Panc1 (cell line): ENCODE results near the gene VWA5B1. TPM values are rescaled to one million over a fixed set of nuclear protein-coding genes. Genes with fewer than 3 reads are reported as not detected.

Experiments used
- ATAC-seq: fragments of 200-7000 bp; cut with Tn5 transposase; 2 replicates; pipeline ENCODE4 v1.9.1; 2020; ENCODE audit warnings: mild to moderate bottlenecking, moderate library complexity
- BruUV-seq: library from RNA; stranded (reverse); fragments of 400-500 nt; replicated peaks from 2 replicates; lab custom pipeline; 2021; lab: Mats Ljungman, UMichigan
- CTCF ChIA-PET: fragments of 300-600 bp; sonication (Branson Sonifier 250); formaldehyde crosslinking; loops from one replicate; lab custom pipeline; 2022; ENCODE audit warnings: antibody characterized with exemption; lab: Charles Lee
- POLR2A ChIA-PET: fragments of 300-600 bp; sonication (Branson Sonifier 250); formaldehyde crosslinking; loops from one replicate; lab custom pipeline; 2022; ENCODE audit warnings: antibody characterized with exemption; lab: Charles Lee
- DNase-seq: peaks from one replicate; pipeline ENCODE4 v3.0.0-alpha.2; 2010; ENCODE audit warnings: low read depth, low spot score
- H3K27ac ChIP-seq: 2 replicates; pipeline ENCODE4 v1.5.1; 2011; ENCODE audit warnings: mild to moderate bottlenecking, low read length, inconsistent platforms
- H3K27me3 ChIP-seq: fragments of 200-500 bp; sonication (Bioruptor generic); 2 replicates; pipeline ENCODE4 v1.6.0; 2014; ENCODE audit warnings: low read length, inconsistent platforms; ENCODE audit not compliant: control insufficient read depth, insufficient read depth
- H3K36me3 ChIP-seq: fragments of 200-500 bp; sonication (Bioruptor generic); 2 replicates; pipeline ENCODE4 v1.5.1; 2014; ENCODE audit warnings: inconsistent platforms, mild to moderate bottlenecking, low read length, moderate library complexity; ENCODE audit not compliant: control insufficient read depth, insufficient read depth
- H3K4me1 ChIP-seq: 2 replicates; pipeline ENCODE4 v1.5.1; 2011; ENCODE audit warnings: inconsistent platforms, mild to moderate bottlenecking, low read length, moderate library complexity; ENCODE audit not compliant: control insufficient read depth, insufficient read depth
- H3K4me3 ChIP-seq, 2 experiments: 2 replicates each; pipeline ENCODE4 v1.5.1; 2011 to 2012; ENCODE audit warnings: low read depth in 2 of 2, low read length in 2 of 2, mild to moderate bottlenecking in 2 of 2, inconsistent platforms in 1 of 2, moderate library complexity in 1 of 2
- H3K9me3 ChIP-seq: fragments of 200-500 bp; sonication (Bioruptor generic); 2 replicates; pipeline ENCODE4 v1.5.1; 2014; ENCODE audit warnings: low read depth, mild to moderate bottlenecking, inconsistent platforms, low read length, moderate library complexity; ENCODE audit not compliant: control insufficient read depth, insufficient read depth
- POLR2AphosphoS5 ChIP-seq: IDR thresholded peaks from 2 replicates; pipeline ENCODE4 v1.6.1; 2012; ENCODE audit warnings: mild to moderate bottlenecking, low read depth, low read length, moderate library complexity
- SIN3A ChIP-seq: IDR thresholded peaks from 2 replicates; pipeline ENCODE4 v1.6.1; 2012; ENCODE audit warnings: low read depth, mild to moderate bottlenecking, low read length, moderate library complexity, borderline replicate concordance; ENCODE audit not compliant: insufficient read depth
- TCF7L2 ChIP-seq: IDR thresholded peaks from 2 replicates; pipeline ENCODE4 v1.6.1; 2011; ENCODE audit warnings: mild to moderate bottlenecking, low read depth, low read length, inconsistent platforms
- in situ Hi-C: cut with HindIII; loops from 2 replicates; pipeline ENCODE4 v1.10.0; 2016; ENCODE audit warnings: low sequenced_read_pairs, low pct_unique_long_range_greater_than_20kb
- intact Hi-C: fragments of 100-400 bp; cut with micrococcal nuclease; formaldehyde crosslinking; loops from one replicate; pipeline ENCODE4 v1.10.0; 2022; ENCODE audit not compliant: unreplicated experiment
- total RNA-seq: library from RNA; stranded (reverse); gene quantifications from one replicate; pipeline ENCODE4 v1.2.1, GENCODE V29; 2021; ENCODE audit not compliant: unreplicated experiment
- TF ChIP-seq, protein P1 (sequence below), 2 experiments: IDR thresholded peaks; 2 replicates each; pipeline ENCODE4 v1.6.1; 2011 to 2012; ENCODE audit warnings: low read depth in 2 of 2, control low read depth in 1 of 2, low read length in 1 of 2, mild to moderate bottlenecking in 1 of 2, moderate library complexity in 1 of 2; ENCODE audit not compliant: insufficient read depth in 1 of 2
- TF ChIP-seq, protein P2 (sequence below): fragments of 450-650 bp; IDR thresholded peaks from 2 replicates; pipeline ENCODE4 v1.5.1; 2017; ENCODE audit warnings: mild to moderate bottlenecking

Gene VWA5B1
- total RNA-seq, 1 experiment from 2014 or later, result not detected

DNA sequence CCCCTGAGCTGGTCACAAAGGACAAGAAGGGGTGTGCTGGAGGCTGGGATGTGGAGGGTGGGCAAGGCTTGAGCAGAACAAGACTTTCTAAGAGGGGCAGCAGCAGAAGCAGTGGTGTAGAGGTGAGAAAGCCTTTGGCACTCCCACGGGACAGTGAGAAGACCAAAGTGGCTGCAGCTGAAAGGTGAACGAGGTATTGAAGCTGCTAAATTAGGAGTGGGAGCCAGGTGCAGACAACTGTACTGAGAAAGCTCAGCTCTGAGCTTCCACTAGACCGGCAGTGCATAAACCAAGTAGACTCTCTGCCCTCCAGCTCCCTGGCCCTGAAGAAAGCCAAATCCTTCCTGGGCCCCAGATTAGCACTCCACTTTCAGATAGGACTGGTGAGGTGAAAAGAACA lies 93.0 kb downstream of the VWA5B1 start:
- Histone ChIP-seq H3K27me3 (peaks cover 4% of the 10 kb centered on the region; the same call in 1 of the 2 replicates), H3K4me3 (no peak overlapping the region), H3K9me3 (no peaks in the 10 kb centered on the region), H3K27ac (no peak overlapping the region), H3K36me3 (no peaks in the 10 kb centered on the region), H3K4me1 (no peaks in the 10 kb centered on the region)
- no peak for TF ChIP-seq TCF7L2
- no peak for TF ChIP-seq POLR2AphosphoS5
- TF ChIP-seq, protein P1, sequence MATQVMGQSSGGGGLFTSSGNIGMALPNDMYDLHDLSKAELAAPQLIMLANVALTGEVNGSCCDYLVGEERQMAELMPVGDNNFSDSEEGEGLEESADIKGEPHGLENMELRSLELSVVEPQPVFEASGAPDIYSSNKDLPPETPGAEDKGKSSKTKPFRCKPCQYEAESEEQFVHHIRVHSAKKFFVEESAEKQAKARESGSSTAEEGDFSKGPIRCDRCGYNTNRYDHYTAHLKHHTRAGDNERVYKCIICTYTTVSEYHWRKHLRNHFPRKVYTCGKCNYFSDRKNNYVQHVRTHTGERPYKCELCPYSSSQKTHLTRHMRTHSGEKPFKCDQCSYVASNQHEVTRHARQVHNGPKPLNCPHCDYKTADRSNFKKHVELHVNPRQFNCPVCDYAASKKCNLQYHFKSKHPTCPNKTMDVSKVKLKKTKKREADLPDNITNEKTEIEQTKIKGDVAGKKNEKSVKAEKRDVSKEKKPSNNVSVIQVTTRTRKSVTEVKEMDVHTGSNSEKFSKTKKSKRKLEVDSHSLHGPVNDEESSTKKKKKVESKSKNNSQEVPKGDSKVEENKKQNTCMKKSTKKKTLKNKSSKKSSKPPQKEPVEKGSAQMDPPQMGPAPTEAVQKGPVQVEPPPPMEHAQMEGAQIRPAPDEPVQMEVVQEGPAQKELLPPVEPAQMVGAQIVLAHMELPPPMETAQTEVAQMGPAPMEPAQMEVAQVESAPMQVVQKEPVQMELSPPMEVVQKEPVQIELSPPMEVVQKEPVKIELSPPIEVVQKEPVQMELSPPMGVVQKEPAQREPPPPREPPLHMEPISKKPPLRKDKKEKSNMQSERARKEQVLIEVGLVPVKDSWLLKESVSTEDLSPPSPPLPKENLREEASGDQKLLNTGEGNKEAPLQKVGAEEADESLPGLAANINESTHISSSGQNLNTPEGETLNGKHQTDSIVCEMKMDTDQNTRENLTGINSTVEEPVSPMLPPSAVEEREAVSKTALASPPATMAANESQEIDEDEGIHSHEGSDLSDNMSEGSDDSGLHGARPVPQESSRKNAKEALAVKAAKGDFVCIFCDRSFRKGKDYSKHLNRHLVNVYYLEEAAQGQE (IDR thresholded peaks at IDR 0.05; ENCODE audit: insufficient read depth in 1 of 2, low read depth in 2 of 2, low read length in 1 of 2), result no peak
- TF ChIP-seq, protein P2, sequence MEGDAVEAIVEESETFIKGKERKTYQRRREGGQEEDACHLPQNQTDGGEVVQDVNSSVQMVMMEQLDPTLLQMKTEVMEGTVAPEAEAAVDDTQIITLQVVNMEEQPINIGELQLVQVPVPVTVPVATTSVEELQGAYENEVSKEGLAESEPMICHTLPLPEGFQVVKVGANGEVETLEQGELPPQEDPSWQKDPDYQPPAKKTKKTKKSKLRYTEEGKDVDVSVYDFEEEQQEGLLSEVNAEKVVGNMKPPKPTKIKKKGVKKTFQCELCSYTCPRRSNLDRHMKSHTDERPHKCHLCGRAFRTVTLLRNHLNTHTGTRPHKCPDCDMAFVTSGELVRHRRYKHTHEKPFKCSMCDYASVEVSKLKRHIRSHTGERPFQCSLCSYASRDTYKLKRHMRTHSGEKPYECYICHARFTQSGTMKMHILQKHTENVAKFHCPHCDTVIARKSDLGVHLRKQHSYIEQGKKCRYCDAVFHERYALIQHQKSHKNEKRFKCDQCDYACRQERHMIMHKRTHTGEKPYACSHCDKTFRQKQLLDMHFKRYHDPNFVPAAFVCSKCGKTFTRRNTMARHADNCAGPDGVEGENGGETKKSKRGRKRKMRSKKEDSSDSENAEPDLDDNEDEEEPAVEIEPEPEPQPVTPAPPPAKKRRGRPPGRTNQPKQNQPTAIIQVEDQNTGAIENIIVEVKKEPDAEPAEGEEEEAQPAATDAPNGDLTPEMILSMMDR, result no peak
- TF ChIP-seq SIN3A, result no peak
- intact Hi-C loops (loop anchor here (10.0 kb wide), 1 partner anchor 169 kb away; no protein-coding TSS in a partner anchor), in situ Hi-C loops (no loop called here)
- no peak for DNase-seq
- ChIA-PET POLR2A (interaction anchor here (0.5 kb wide), 1 partner anchor 169 kb away, joined by 10 read pairs; no protein-coding TSS in a partner anchor), CTCF (no interaction called here)
- no TSS peak for BruUV-seq
- no peak for ATAC-seq

DNA sequence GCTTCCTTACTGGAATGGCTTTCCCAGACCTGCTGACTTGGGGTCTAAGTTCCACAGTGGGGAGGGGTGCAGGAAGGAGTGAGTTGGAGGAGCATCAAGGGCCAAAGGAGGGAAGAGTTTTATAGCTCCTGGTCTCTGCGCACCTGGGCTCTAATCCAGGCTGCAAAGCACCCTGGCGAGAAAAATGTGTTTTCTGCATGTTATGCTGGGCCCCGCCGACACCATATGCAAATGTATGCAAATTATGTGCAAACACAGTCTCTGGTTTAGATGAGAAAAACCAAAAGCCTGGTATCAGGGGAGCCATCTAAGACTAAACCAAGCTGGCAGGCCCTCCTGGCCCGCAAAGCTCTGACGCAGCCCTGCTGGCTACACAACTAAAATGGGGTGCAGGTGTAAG lies 95.0 kb downstream of the VWA5B1 start:
- no peak overlapping the region for H3K4me3 ChIP-seq
- ATAC-seq (no peak), DNase-seq (no peak)
- peaks cover 6% of the 10 kb centered on the region; the same call in 1 of the 2 replicates for H3K27me3 ChIP-seq
- no peaks in the 10 kb centered on the region for H3K36me3 ChIP-seq
- TF ChIP-seq TCF7L2 (no peak), SIN3A (no peak), POLR2AphosphoS5 (no peak)
- TF ChIP-seq, protein P1 (IDR thresholded peaks at IDR 0.05; ENCODE audit: insufficient read depth in 1 of 2, low read depth in 2 of 2, low read length in 1 of 2), result no peak
- TF ChIP-seq, protein P2, result no peak
- ChIA-PET POLR2A (no interaction called here), CTCF (no interaction called here)
- BruUV-seq, result no TSS peak
- H3K27ac ChIP-seq, result no peak overlapping the region
- H3K4me1 ChIP-seq, result no peaks in the 10 kb centered on the region
- in situ Hi-C loops, result no loop called here
- intact Hi-C loops, result loop anchor here (10.0 kb wide), 1 partner anchor 171 kb away; no protein-coding TSS in a partner anchor
- H3K9me3 ChIP-seq, result no peaks in the 10 kb centered on the region
